T-helper 2 cell treated with Interferon-gamma antibody and Interleukin-4, amounts not matched to agents 5 μg/mL and 100 μg/mL, for 36 hours (primary cell): ENCODE measurements around the gene SUPT3H.

Experiments
- DNase-seq: peaks from one replicate; pipeline ENCODE4 v3.0.0; 2021; ENCODE audit warnings: low spot score
- H3K27ac Mint-ChIP-seq: one replicate; pipeline ENCODE4 v1.8.0; 2021; ENCODE audit warnings: mild to moderate bottlenecking, mixed read lengths
- H3K27me3 Mint-ChIP-seq: one replicate; pipeline ENCODE4 v1.8.0; 2021; ENCODE audit warnings: low read depth, mixed read lengths
- H3K36me3 Mint-ChIP-seq: one replicate; pipeline ENCODE4 v1.8.0; 2021; ENCODE audit warnings: low read depth, mixed read lengths
- H3K4me1 Mint-ChIP-seq: one replicate; pipeline ENCODE4 v1.8.0; 2021; ENCODE audit warnings: low read depth, mixed read lengths
- H3K4me3 Mint-ChIP-seq: one replicate; pipeline ENCODE4 v1.8.0; 2022; ENCODE audit warnings: mild to moderate bottlenecking, moderate library complexity, mixed read lengths
- H3K9me3 Mint-ChIP-seq: one replicate; pipeline ENCODE4 v1.8.0; 2021; ENCODE audit warnings: mixed read lengths

The SUPT3H gene

DNA sequence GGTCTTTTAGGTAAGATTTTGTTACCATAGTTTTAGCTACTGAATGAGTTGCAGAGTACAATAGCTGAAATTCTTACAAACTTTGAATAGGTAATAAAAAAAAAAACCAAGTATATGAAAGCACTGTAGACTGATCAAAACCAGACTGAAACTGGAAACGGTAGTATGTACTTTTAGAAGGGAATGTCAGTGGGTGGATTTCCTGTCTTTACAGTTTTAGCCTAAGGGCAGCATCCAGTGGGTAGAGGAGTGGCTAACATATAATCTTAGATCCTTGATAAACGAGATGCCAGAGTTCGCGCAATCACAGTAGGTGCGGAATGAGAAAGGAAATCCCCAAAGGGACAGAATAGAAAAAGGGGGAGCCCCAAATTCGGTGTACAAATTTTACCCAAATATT is 435.5 kb downstream of the SUPT3H start:
- no peak overlapping the region for H3K4me3 Mint-ChIP-seq
- no peak overlapping the region for H3K27ac Mint-ChIP-seq
- peaks cover 62% of the 10 kb centered on the region for H3K9me3 Mint-ChIP-seq
- no peak for DNase-seq
- H3K4me1 Mint-ChIP-seq = peaks cover 29% of the 10 kb centered on the region
- H3K27me3 Mint-ChIP-seq = no peaks in the 10 kb centered on the region
- peaks cover 42% of the 10 kb centered on the region for H3K36me3 Mint-ChIP-seq

DNA sequence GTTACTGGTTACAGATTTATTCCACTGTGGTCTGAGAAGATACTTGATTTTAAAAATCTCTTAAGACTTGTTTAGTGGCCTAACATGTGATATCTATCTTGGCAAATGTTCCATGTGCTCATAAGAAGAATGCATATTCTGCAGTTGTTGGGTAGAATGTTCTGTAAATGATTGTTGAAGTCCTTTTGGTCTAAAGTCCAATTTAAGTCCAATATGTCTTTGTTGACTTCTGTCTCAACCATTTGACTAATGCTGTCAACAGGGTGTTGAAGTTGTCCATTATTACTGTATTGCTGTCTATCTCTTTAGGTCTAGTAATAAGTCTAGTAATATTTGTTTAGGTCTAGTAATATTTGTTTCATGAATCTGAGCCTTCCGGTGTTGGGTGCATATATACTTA is 437.4 kb downstream of the SUPT3H start:
- DNase-seq = no peak
- H3K27me3 Mint-ChIP-seq = no peaks in the 10 kb centered on the region
- peaks cover 40% of the 10 kb centered on the region for H3K4me1 Mint-ChIP-seq
- peaks cover 49% of the 10 kb centered on the region for H3K9me3 Mint-ChIP-seq
- no peak overlapping the region for H3K27ac Mint-ChIP-seq
- no peak overlapping the region for H3K4me3 Mint-ChIP-seq
- peaks cover 35% of the 10 kb centered on the region for H3K36me3 Mint-ChIP-seq

DNA sequence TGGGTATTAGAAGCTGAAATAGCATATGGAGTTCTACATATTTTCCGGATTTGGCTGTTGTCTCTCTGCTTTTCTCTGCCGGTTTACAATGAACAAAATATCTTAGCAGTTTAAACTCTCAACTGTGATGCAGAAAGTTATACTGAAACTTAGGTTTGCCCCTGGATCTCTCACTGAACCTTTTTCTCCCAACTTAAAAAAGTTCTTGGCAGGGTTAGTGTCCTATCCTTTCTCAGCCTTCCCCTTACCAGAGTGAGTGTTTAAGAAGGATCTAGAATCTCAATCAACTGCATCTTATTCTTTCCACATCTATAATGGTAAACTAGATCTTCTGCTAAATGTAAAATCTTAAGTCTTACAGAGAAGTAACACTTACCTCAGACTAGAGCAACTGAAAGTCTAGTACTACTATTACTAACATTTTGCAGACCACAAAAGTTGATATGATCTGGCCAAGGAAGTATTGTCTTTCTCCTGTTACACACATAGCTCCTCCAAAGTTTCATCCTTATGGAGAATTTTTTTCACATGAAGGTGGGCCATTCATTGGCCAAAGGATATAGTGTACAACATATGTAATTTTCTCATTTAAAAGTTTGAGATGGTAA is 441.9 kb downstream of the SUPT3H start:
- Mint-ChIP-seq H3K4me3 (peak overlapping the region; percentile 59), H3K27me3 (no peaks in the 10 kb centered on the region), H3K9me3 (peaks cover 21% of the 10 kb centered on the region), H3K36me3 (peaks cover 22% of the 10 kb centered on the region), H3K4me1 (peaks cover 54% of the 10 kb centered on the region), H3K27ac (peak overlapping the region; percentile 88)
- DNase-seq = no peak

DNA sequence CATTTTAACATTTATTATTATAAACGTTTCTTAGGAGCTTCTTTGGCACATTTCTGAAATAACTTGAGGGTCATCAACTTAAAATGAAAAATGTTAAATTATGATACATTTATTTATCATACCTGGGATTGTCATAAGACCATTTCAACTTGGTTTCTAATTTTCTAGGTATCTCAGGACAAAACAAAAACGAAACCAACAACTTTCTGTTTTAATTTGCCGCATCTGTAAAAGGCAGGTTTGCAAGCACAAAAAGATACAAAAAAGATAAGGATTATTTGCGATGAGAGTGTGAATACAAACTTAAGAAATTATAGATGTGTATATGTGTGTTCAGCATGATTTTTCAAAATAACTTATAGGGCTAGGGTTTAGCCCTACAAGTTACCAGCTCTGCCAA is 444.6 kb downstream of the SUPT3H start:
- no peak for DNase-seq
- peaks cover 52% of the 10 kb centered on the region for H3K4me1 Mint-ChIP-seq
- H3K27me3 Mint-ChIP-seq = no peaks in the 10 kb centered on the region

DNA sequence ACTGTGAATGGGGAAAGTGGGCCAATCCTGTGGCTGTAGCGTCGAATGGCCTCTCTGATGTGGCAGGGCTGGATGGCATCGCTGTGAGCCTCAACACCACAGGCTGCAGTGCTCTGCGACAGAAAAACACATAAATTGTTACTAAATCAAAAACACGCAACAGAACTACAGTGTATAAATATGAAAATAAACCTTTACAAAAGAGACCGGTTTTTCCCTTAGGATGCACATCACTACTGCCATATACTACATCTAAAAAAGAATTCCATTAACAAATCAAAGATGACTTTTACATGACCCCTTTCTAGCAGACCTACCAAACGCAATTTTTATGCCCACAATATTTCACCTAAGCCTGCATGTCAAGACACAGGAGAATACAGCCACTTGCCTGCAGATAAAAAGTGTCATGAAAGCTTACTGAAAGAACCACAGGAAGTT is 445.1 kb downstream of the SUPT3H start:
- H3K27me3 Mint-ChIP-seq = no peaks in the 10 kb centered on the region
- peak overlapping the region; percentile 93 for H3K27ac Mint-ChIP-seq
- H3K36me3 Mint-ChIP-seq = peaks cover 15% of the 10 kb centered on the region
- no peak for DNase-seq
- peaks cover 49% of the 10 kb centered on the region for H3K4me1 Mint-ChIP-seq
- H3K9me3 Mint-ChIP-seq = no peaks in the 10 kb centered on the region
- peak overlapping the region; percentile 83 for H3K4me3 Mint-ChIP-seq

More for the DNA sequence above, 444.6 kb downstream of the SUPT3H start:
- no peaks in the 10 kb centered on the region for H3K9me3 Mint-ChIP-seq
- H3K4me3 Mint-ChIP-seq = peak overlapping the region; percentile 83
- peaks cover 13% of the 10 kb centered on the region for H3K36me3 Mint-ChIP-seq
- H3K27ac Mint-ChIP-seq = peak overlapping the region; percentile 93

DNA sequence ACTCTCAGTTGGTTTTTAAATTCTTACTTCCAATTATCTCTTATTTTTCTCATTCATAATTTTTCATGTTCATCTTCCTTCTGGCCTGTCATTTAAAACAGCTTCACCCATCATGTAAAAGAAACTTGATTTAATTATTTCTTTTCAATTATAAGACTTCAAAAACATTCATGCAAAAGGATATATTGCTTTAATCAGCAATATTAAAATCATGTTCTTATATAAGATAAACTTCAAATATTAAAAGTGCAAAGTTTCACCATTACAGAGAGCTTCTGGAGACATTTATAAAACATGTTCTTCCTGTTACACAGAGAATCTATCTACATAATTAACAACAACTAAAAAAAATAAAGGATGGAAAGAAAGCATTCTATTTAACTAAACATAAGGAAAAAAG is 446.3 kb downstream of the SUPT3H start:
- Mint-ChIP-seq H3K36me3 (peaks cover 15% of the 10 kb centered on the region), H3K4me3 (peak overlapping the region; percentile 72), H3K27me3 (no peaks in the 10 kb centered on the region), H3K9me3 (no peaks in the 10 kb centered on the region), H3K4me1 (peaks cover 44% of the 10 kb centered on the region), H3K27ac (peak overlapping the region; percentile 93)
- no peak for DNase-seq

DNA sequence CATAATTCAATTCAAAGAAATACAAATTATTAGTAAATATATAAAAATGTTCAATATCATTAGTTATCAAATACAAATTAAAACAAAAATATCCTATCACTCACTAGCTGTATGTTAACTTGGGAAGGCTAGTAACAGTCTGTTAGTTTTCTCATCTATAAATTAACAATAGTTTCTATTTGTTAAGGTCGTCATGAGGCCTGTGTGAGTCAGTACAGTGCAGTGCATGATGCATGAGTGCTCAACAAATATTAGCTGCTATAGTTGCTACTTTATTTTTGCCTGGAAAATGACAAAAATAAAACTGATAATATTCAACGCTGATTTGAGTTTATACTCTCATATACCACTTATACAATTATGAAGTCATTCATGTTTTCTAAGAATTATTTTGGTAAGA is 451.2 kb downstream of the SUPT3H start:
- Mint-ChIP-seq H3K9me3 (no peaks in the 10 kb centered on the region), H3K36me3 (peaks cover 20% of the 10 kb centered on the region), H3K27ac (no peak overlapping the region), H3K4me3 (no peak overlapping the region), H3K4me1 (peaks cover 46% of the 10 kb centered on the region), H3K27me3 (no peaks in the 10 kb centered on the region)
- no peak for DNase-seq

DNA sequence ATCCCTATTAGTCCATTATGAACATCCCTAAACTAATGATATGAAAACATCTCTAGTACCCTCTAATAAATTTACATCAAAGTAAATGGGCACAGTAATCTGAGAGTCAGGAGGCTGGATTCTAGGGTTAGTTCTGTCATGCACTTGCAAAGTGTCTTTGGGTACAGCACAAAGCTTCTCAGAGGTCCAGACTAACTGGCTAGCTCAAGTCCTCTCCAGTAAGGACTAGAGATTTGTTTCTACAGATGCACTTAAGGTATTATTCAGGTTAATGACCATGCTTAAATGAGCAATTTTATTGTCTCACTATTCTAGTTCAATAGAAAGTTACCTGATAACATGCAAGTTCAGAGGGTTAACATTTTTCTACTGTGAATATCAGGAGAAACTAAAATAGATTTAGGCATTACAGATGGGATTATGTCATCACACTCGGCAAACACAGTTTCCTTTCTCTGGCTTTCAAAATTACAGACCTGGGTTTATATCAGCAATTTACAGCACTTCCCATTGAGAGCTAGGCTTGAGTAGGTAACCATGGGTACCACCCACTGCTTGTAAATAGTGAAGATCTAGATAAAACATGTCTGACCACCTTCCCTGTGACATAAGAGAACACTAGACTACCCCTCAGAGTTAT is 452.5 kb downstream of the SUPT3H start:
- no peaks in the 10 kb centered on the region for H3K9me3 Mint-ChIP-seq
- H3K27me3 Mint-ChIP-seq = no peaks in the 10 kb centered on the region
- H3K27ac Mint-ChIP-seq = peak overlapping the region; percentile 57
- H3K36me3 Mint-ChIP-seq = peaks cover 20% of the 10 kb centered on the region
- H3K4me1 Mint-ChIP-seq = peaks cover 44% of the 10 kb centered on the region
- peak; percentile 29 for DNase-seq
- peak overlapping the region; percentile 30 for H3K4me3 Mint-ChIP-seq

DNA sequence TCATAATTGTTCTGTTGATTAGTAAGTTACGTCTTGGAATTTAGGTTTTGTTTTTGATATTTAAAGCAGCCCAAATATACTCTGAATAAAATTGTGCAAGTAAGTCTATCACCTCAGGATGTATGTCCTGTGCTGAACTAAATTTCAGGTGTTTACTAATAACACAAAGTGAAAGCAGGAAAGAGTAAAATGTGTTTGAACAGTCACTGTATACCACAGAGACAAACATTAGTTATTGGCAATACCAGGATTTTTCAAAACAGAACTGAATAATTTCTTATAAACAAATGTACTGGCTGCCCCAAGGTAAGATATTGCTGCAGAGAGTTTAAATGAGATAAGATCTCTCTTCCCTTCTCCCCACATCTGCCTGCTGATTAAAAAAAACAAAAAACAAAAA is 454.3 kb downstream of the SUPT3H start:
- no peak for DNase-seq
- Mint-ChIP-seq H3K9me3 (no peaks in the 10 kb centered on the region), H3K27ac (peak overlapping the region; percentile 58), H3K4me3 (peak overlapping the region; percentile 24), H3K36me3 (peaks cover 16% of the 10 kb centered on the region), H3K4me1 (peaks cover 44% of the 10 kb centered on the region), H3K27me3 (no peaks in the 10 kb centered on the region)

DNA sequence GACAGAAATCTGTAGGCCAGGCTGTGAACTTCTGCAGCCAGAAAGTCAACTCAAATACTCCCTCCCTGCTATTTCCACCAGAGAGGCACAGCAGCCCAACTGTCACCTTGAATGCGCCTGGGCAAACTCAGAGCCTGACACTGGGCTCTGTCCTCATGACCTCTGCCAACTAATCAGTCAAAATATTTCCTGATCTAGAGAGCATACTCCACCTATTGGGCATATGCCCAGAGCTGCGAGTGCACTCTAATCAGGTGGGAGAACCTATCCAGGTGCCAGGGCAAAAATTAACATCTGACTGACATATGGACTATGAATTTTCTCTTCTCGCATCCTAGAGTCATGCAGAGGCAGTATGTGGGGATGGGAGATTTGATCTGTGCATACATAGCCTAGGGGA is 455.9 kb downstream of the SUPT3H start:
- H3K27me3 Mint-ChIP-seq = no peaks in the 10 kb centered on the region
- H3K4me3 Mint-ChIP-seq = no peak overlapping the region

DNA sequence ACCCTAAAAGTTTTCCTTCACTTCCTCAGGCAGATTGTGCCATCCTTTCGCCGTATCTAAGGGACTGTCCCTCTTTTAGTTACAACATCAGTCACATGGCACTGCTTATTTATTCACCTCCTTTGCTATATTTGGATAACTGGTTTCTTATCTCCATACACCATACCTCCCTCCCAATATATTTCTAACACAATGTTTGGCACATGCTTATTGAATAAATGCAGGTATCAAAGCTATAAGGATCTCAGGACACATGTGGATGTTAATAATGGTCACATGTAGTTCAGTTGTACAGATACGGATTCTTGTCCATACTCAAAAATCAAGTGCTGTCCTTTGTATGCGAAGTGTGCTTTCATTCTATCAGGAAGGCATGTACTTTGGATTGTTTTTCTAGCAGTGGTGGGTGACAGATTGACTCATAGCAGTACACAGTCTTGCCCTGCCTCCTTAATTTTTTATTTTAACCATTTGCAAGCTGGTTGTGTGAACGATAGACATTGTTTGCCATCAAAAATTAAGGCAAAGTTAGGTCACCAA is 456.7 kb downstream of the SUPT3H start:
- Mint-ChIP-seq H3K4me1 (peaks cover 44% of the 10 kb centered on the region), H3K27me3 (no peaks in the 10 kb centered on the region), H3K36me3 (peaks cover 11% of the 10 kb centered on the region), H3K27ac (no peak overlapping the region), H3K9me3 (no peaks in the 10 kb centered on the region), H3K4me3 (no peak overlapping the region)
- no peak for DNase-seq

More for the DNA sequence above, 455.9 kb downstream of the SUPT3H start:
- peaks cover 11% of the 10 kb centered on the region for H3K36me3 Mint-ChIP-seq
- H3K9me3 Mint-ChIP-seq = no peaks in the 10 kb centered on the region
- H3K4me1 Mint-ChIP-seq = peaks cover 44% of the 10 kb centered on the region
- peak overlapping the region; percentile 57 for H3K27ac Mint-ChIP-seq
- DNase-seq = no peak

DNA sequence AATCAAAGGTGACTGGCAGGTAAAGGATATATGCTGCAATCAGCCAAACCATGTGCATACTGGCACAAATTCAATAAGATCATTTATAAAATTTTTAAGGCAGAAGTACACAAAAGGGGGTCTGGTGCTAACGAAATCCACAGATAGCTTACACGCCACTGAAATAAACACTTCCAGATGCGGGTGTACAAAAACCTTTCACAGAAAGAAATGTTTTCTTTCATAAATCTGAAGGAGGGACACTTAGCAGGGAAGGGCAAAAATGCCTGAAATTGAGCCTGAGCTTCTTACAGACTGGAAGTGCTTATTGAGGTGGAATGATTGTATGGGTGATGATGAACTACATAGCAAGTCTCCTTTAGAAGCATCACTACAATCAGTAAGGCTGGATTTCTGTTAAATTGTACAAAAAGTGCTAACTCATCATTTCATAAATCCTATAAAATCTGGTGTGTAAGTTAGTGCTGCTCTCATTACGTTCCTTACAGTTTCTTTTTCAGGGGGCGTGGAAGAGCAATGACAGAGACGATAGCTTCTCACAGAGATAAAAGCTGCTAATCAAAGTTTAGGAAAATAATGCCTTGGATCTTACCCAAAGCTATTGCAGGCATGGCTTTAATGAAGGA is 458.9 kb downstream of the SUPT3H start:
- Mint-ChIP-seq H3K27me3 (no peaks in the 10 kb centered on the region), H3K9me3 (no peaks in the 10 kb centered on the region), H3K4me3 (no peak overlapping the region), H3K27ac (no peak overlapping the region), H3K36me3 (peaks cover 22% of the 10 kb centered on the region), H3K4me1 (peaks cover 29% of the 10 kb centered on the region)
- no peak for DNase-seq

DNA sequence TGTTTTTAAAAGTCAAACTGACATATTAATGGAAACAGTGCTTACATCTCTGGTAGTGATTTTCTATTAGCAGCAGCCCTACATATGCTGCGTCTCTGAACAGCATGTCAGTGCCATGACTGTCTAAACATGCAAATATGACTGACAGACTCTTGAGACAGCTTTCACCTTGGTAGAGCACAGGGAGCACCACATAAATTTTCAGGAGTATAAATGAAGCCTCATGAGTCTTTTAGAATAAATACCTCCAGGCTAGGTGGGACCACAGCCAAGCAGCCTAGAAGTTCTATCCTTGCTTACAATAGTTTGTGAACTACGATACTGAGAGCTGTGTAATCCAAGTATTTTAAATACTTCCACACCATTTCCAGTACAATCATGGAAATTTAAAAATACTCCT is 460.3 kb downstream of the SUPT3H start:
- Mint-ChIP-seq H3K36me3 (peaks cover 23% of the 10 kb centered on the region), H3K27ac (no peak overlapping the region), H3K9me3 (no peaks in the 10 kb centered on the region), H3K4me1 (peaks cover 17% of the 10 kb centered on the region), H3K27me3 (no peaks in the 10 kb centered on the region), H3K4me3 (no peak overlapping the region)
- DNase-seq = no peak

DNA sequence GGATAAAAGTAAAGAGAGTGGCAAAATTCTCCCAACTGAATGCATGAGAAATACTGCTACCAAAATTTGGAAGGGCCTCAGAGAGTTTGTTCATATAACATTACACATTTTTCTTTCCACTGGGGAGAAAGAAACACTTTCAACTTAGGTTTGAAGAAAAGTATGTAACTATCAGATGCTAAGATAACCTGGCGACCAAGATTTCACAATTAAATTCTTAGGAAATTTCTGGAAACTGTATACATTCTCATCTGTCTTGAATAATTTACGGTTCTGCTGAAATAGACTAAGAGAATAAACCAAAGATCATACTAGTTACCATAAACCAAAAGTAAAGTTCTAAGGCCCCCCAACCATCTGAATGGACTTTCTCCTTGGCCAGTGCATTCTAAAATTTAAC is 462.6 kb downstream of the SUPT3H start:
- Mint-ChIP-seq H3K27me3 (no peaks in the 10 kb centered on the region), H3K4me3 (no peak overlapping the region)

More for the DNA sequence above, 462.6 kb downstream of the SUPT3H start:
- DNase-seq = no peak
- Mint-ChIP-seq H3K4me1 (no peaks in the 10 kb centered on the region), H3K27ac (no peak overlapping the region), H3K36me3 (peaks cover 26% of the 10 kb centered on the region), H3K9me3 (no peaks in the 10 kb centered on the region)
